ENCODE data around the gene GFRA1.

DNA sequence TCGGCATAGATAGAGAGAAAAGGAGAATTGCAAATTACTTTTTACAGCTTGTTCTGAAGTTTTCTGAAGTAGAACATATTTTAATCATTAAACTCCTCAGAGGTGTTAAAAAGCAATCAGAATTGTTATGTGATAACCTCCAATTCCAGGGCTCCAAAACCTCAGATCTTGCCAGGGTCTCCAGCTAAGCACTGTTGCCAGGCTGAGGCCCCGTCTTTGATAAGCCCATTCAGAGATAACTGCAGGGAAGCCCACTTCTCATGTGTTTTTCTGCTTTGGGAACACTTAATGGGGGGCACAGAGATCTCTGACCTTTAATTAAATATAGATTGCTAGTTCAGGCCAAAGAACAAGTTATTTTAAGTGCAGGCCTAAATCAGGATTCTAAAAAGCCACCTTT lies 40.4 kb downstream of the GFRA1 start:
- TF ChIP-seq, protein P1, sequence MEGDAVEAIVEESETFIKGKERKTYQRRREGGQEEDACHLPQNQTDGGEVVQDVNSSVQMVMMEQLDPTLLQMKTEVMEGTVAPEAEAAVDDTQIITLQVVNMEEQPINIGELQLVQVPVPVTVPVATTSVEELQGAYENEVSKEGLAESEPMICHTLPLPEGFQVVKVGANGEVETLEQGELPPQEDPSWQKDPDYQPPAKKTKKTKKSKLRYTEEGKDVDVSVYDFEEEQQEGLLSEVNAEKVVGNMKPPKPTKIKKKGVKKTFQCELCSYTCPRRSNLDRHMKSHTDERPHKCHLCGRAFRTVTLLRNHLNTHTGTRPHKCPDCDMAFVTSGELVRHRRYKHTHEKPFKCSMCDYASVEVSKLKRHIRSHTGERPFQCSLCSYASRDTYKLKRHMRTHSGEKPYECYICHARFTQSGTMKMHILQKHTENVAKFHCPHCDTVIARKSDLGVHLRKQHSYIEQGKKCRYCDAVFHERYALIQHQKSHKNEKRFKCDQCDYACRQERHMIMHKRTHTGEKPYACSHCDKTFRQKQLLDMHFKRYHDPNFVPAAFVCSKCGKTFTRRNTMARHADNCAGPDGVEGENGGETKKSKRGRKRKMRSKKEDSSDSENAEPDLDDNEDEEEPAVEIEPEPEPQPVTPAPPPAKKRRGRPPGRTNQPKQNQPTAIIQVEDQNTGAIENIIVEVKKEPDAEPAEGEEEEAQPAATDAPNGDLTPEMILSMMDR (IDR thresholded peaks at IDR 0.05; ENCODE audit: low read length): no peak
- no peak for TF ChIP-seq EZH2 (IDR thresholded peaks at IDR 0.05; ENCODE audit: borderline replicate concordance, low read length)

All from OCI-LY1 (cell line).